NCI-H1436 (cell line): ENCODE measurements around the gene VWA3B.

ENCODE experiments used
- DNase-seq: peaks from one replicate; lab custom pipeline; 2025; lab: John Stamatoyannopoulos, UW

The VWA3B gene

DNA sequence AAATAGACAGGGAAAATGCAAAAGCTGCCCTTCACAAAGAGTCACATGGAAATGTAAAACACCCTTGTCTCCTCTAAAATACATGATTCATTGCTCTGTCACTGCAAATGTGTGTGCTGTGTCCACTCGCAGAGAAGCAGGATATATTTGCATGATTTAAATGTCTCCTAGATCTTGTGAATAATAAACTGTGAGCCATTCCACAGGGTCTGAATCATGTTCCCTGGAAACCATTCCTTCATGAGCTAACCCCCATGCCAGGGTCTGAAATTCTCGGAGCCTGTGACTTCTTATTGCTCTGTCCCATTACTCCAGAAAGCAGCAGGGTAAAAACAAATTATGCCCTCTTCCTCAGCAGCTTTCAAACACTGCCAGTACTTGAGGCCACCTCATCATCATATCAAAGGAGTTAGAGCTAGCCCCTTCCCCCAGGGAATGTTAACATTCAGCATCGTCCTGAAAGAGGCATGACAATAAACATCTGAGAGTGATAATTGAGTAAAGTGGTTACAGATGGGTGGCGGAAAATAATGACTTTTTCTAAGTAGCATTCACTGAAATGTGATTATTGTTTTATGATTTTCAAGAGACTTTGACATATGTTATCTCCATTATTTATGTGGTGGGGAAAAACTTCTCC is 247.6 kb downstream of the VWA3B start:
- DNase-seq: peak; percentile 85

DNA sequence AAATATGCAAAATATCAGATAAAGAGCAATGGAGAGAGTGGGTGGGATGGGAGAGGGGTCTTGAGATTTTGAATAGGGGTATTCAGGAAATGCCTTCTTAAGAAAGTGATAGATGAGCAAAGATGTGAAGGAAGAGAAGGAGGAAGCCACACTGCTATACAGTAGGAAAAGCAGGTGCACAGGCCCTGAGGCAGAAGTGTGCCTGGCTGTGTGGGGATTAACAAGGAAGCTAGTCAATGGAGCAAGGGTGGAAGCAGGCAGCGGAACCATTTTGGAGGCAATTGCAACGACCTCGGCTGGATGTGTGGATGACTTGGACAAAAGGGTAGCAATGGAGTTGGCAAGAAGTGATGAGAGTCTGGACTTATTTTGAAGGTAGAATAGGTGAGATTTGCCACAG is 248.3 kb downstream of the VWA3B start:
- no peak for DNase-seq

DNA sequence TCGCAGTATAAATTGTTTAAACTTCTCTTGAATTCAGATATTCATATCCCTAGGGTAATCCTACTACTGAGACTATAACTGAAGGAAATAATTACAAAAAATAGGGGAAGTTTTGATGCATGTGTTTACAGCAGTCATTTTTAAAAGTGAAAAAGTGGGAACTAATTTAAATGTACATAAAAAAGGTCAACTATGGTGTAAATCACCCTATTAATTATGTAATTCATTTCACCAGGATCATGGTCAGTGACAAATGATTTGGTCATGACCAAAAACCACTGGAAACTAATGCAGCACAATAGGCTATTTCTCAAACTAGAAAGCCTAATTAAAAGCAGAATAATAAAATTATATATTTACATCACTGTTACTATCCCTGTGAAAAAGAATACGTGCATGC is 254.3 kb downstream of the VWA3B start:
- no peak for DNase-seq

DNA sequence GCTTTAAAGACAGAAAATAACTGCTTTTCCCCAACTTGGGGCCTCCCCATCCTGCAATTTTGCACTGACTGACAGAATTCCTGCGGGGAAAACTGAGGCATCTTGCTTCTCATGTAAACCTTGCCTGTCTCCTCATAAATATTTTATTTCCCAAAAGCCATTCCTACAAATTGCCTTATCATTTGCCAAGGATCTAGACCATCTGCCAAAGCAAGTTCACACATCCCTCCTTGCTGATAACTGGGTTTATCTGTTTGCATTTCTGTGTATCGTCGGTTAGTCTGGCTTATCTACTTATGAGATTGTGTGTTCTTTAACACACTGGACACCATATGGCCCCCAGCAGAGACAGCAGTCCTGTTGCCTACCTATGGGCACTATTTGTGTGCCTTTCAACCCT is 256.3 kb downstream of the VWA3B start:
- no peak for DNase-seq

DNA sequence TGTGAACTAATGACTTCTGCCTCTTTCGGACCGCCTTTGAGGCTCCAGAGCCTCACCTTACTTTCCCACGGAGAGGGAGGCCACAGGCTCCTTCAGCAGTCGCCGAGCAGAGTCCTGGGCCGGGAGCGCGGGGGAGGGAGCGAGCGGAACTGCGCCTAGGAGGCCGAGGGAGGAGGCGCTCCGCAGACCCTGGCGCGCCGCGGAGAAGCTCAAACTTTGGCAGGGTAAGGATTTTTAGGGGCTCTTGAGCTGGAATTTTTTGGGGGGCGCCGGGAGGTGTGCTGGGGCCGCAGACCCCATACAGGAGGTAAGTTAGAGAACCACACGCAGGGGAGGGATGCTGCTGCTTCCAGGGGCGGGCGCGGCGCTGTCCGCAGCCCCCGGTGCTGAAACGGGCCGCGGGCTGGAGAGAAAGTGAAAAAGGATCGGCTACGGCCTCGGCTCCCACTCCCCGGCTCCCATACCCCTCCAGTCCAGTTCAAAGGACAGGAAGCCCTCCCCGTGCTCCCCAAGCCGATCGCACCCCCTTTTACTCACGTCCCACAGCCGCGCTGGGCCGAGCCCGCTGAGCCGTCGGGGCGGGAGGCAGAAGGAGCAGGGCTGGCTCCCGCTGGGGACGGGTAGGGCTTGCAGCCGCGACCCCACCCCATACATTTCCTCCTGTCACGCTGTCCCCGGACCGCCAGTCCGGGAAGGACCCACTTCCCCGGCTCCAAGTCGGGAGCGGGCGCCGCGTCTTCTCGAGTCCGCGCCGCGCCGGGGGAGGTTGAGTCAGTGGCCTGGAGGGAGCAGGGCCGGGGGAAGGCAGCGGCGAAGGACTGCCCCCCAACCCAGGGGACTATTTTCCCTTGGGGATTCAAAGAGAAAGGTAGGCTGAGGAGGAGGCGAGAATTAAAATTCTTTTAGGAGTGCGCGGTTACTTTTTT is 259.6 kb downstream of the VWA3B start, which contains the start of gene CNGA3:
TSS of gene CNGA3 (plus strand) at position 146 of the 926 bp plus-strand sequence. CDS start 23,520 bp downstream, outside the sequence.
- no peak for DNase-seq

DNA sequence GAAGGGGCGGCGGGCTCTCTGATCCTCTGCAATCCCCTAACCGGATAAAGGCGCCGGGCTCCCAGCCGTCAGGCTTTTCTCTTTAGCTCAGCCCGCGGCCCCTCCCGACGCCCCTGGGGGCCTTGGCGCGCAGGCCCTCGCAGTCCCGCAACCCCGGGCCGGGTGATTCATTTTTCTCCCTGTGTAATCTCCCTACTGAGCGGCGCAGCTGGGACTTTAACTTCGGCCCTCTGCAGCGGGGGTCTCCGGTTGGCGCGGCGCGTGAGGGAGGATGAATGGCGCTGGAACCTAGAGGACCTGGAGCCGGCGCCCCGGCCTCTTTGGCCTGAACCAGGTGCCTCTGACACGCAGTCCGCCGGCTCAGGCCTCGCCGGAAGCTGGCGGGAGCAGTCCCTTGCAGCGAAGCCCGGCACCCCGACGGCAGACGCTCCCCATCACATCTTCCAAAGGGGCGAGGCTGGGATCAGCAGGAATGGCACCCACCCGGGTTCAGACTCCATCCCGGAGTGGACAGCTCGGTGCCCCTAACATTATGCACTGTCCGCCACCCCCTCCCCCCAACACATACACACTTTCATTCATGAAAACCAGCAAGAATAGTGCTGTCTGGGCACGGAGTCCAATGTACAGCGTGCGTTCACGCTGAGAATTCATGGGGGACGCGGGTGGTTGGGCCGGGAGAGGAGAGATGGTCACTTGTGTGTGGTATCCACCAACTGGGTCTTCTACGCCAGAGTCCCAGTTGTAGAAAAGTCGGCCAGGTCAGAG is 260.5 kb downstream of the VWA3B start:
- no peak for DNase-seq

DNA sequence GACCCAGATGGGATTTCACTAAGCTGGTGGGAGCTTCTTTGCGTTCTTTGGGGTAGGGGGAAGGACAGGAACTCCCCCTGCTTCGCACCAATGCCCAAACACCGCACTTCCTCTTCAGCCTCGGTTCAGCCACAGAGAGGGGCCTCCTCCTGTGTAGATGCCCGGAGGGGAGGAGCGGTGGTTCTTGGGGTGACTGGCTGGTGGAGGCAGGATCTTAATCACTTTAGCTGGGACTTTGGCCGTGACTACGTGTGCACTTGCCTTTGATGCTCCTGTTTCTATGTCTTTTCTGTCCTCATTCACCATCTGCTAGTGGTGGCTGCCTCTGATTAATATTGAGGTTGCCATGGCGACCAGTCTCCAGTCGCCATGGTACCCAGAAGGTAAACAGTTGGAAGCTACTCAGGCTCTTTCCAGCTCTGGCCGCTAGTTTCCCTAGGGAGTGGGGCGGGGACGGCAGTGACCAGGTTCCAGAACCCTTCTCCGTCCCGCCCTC is 261.1 kb downstream of the VWA3B start:
- no peak for DNase-seq

DNA sequence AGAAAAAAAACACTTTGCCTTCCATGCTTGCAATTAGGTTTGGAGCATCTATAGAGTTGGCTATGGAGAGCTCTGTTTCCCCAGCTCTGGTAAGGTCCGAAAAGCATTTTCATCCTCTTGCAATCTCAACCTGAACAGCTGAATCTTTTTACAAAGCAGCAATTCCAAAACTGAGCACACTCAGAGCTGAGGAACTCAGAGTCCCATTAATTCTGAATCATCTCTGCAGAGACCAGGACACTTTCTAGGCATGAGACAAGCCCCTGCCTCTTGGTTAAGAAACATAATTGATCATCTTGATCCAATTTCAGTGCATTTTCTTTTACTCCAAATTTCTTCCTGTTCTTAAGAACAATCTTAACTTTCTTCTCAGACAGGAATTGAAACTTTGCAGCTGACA is 263.4 kb downstream of the VWA3B start:
- DNase-seq: no peak

DNA sequence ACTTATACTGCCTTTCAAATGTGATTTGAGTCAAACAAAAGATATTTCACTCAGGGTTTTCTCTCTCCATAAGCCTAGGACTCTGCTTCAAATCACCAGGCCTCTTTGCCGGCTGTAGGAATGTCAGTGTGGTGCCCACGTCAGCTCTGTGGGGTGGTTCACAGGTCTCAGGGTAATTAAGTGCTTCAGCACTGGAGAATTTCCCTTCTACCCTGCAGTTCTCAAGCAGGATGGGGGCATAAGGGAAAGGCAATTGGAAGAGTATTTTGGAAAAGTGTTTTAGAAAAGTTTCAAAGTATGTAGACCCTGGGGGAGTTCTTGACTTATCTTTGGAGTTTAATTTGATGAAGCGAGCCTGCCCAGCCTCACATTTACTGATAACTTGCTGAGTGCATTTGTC is 268.9 kb downstream of the VWA3B start:
- DNase-seq: no peak

DNA sequence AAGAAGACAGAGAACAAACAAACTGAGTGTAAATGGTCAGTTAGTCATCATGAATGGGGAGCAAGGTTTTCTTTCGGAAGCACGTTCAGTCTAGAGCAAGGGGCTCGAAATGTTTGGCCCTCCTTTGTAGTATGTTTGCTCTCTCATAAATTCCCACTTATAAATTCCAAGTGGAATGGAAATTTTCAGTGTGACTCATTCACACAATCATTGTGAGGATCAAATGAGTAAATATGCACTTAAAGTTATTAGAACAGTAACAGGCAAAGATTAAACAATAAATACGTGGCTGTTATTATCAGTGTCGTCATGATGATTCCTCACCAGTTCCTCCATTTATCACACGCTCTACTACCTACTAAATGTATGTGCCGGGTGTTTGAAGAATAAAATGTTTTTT is 269.8 kb downstream of the VWA3B start:
- no peak for DNase-seq

DNA sequence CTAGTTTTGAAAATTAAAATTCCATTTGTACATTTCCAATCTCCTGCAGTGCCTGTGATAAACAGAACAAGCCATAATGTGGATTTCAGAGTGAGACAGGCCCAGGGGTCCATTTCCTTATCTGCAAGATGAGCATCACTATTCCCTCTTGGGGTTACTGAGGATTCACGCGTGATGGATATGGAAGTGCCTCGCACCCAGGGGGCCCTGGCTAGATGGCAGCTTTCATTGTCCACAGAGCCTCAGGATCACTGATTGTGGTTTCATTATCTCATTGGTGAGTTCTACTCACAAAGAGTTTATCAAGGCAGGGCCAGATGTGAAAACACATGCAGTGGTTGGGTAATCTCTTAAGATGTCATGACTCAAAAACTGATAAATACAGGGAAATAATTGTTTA is 270.9 kb downstream of the VWA3B start:
- no peak for DNase-seq

DNA sequence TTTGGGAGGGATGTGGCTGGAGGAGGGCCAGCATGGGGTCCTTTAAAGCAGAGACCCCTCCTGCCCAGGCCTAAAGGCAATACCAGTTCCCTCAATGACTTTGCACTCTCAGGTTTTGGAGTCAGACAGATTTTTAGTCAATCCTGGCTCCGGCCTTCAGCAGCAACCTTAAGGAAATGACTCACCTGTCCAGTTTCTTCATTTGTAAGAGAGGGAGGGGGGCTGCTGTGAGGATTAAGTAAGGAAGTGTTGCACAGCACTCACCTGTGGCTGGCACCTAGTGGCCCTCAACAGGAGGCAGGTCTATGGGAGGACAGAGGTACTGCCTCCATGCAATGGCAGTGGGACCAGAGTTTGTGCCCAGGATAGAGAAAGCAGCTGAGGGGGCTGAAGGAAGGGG is 273.0 kb downstream of the VWA3B start:
- DNase-seq: no peak
